ENCODE data around the gene ARHGAP24. TPM values are rescaled to one million over a fixed set of nuclear protein-coding genes. Genes with fewer than 3 reads are reported as not detected.

The ARHGAP24 gene
- total and polyA plus RNA-seq, 4 donors: 10.0 to 79.4 (median 21.6) TPM

- WGBS, 2 donors: 88 to 92% methylated on average over 3 of the region's 3 CpGs
- peaks cover 0 to 14% (median 1%) of the 10 kb centered on the region in 5 donors for H3K4me1 ChIP-seq (ENCODE audit: control insufficient read depth in 5 of 5, insufficient read depth in 5 of 5, low read length in 5 of 5)
- H3K27ac ChIP-seq (ENCODE audit: low read depth in 1 of 2, low read length in 1 of 2): no peak overlapping the region
- H3K4me3 ChIP-seq: no peak overlapping the region
- no peak for DNase-seq
- no peak for ATAC-seq (ENCODE audit: insufficient read depth, low FRiP score)
- no peak overlapping the region for H3K9ac ChIP-seq (ENCODE audit: insufficient read depth in 1 of 2, low read length in 2 of 2)
- no peak for TF ChIP-seq CTCF (IDR thresholded peaks at IDR 0.05; ENCODE audit: control extremely low read depth, extremely low read depth)
- no peaks in the 10 kb centered on the region for H3K36me3 ChIP-seq (ENCODE audit: control insufficient read depth in 4 of 4, insufficient read depth in 4 of 4, low read length in 4 of 4)
- no peaks in the 10 kb centered on the region for H3K9me3 ChIP-seq (ENCODE audit: control insufficient read depth in 4 of 4, insufficient read depth in 3 of 4, low read length in 3 of 4)
- no peaks in the 10 kb centered on the region for H3K27me3 ChIP-seq (ENCODE audit: control insufficient read depth in 3 of 3, insufficient read depth in 3 of 3, low read length in 2 of 3)
Measured at GRCh38 chr4:85831647-85832046, 356.7 kb downstream of the ARHGAP24 start.

GRCh38 chr4:85833302-85833701, 358.4 kb downstream of the ARHGAP24 start:
- peaks cover 0 to 14% (median 1%) of the 10 kb centered on the region in 5 donors for H3K4me1 ChIP-seq (ENCODE audit: control insufficient read depth in 5 of 5, insufficient read depth in 5 of 5, low read length in 5 of 5)
- H3K27ac ChIP-seq (ENCODE audit: low read depth in 1 of 2, low read length in 1 of 2): no peak overlapping the region
- no peaks in the 10 kb centered on the region for H3K36me3 ChIP-seq (ENCODE audit: control insufficient read depth in 4 of 4, insufficient read depth in 4 of 4, low read length in 4 of 4)
- H3K4me3 ChIP-seq: no peak overlapping the region
- no peak for TF ChIP-seq CTCF (IDR thresholded peaks at IDR 0.05; ENCODE audit: control extremely low read depth, extremely low read depth)
- DNase-seq: no peak
- no peaks in the 10 kb centered on the region for H3K27me3 ChIP-seq (ENCODE audit: control insufficient read depth in 3 of 3, insufficient read depth in 3 of 3, low read length in 2 of 3)
- WGBS, 2 donors: 46 to 49% methylated on average over 3 of the region's 3 CpGs
- H3K9ac ChIP-seq (ENCODE audit: insufficient read depth in 1 of 2, low read length in 2 of 2): no peak overlapping the region
- H3K9me3 ChIP-seq (ENCODE audit: control insufficient read depth in 4 of 4, insufficient read depth in 3 of 4, low read length in 3 of 4): no peaks in the 10 kb centered on the region
- no peak for ATAC-seq (ENCODE audit: insufficient read depth, low FRiP score)

GRCh38 chr4:85834934-85835333, 360.0 kb downstream of the ARHGAP24 start:
- no peak overlapping the region for H3K9ac ChIP-seq (ENCODE audit: insufficient read depth in 1 of 2, low read length in 2 of 2)
- no peak for ATAC-seq (ENCODE audit: insufficient read depth, low FRiP score)
- no peak overlapping the region for H3K4me3 ChIP-seq
- no peaks in the 10 kb centered on the region for H3K36me3 ChIP-seq (ENCODE audit: control insufficient read depth in 4 of 4, insufficient read depth in 4 of 4, low read length in 4 of 4)
- no peaks in the 10 kb centered on the region for H3K9me3 ChIP-seq (ENCODE audit: control insufficient read depth in 4 of 4, insufficient read depth in 3 of 4, low read length in 3 of 4)
- 96 to 99% methylated on average over 6 of the region's 6 CpGs for WGBS, 2 donors
- H3K27me3 ChIP-seq (ENCODE audit: control insufficient read depth in 3 of 3, insufficient read depth in 3 of 3, low read length in 2 of 3): no peaks in the 10 kb centered on the region
- no peak for TF ChIP-seq CTCF (IDR thresholded peaks at IDR 0.05; ENCODE audit: control extremely low read depth, extremely low read depth)
- DNase-seq: no peak
- no peak overlapping the region for H3K27ac ChIP-seq (ENCODE audit: low read depth in 1 of 2, low read length in 1 of 2)
- peaks cover 0 to 8% (median 0%) of the 10 kb centered on the region in 5 donors for H3K4me1 ChIP-seq (ENCODE audit: control insufficient read depth in 5 of 5, insufficient read depth in 5 of 5, low read length in 5 of 5)

Measured in lung (tissue), 12 donors.